Skeletal muscle satellite cell (primary cell): ENCODE measurements around the gene ERN1.

Source experiments
- H3K27me3 ChIP-seq: 2 replicates; pipeline ENCODE4 v1.7.0; 2013; ENCODE audit warnings: low read length; ENCODE audit not compliant: control insufficient read depth, insufficient read depth
- H3K36me3 ChIP-seq: 2 replicates; pipeline ENCODE4 v1.7.0; 2013; ENCODE audit warnings: mild to moderate bottlenecking, control low read depth, low read length; ENCODE audit not compliant: insufficient read depth
- H3K4me1 ChIP-seq: 2 replicates; pipeline ENCODE4 v1.7.0; 2013; ENCODE audit warnings: low read length; ENCODE audit not compliant: control insufficient read depth, insufficient read depth
- H3K4me2 ChIP-seq: 2 replicates; pipeline ENCODE4 v1.7.0; 2013; ENCODE audit warnings: mild to moderate bottlenecking, low read length
- H3K4me3 ChIP-seq: 2 replicates; pipeline ENCODE4 v1.7.0; 2013; ENCODE audit warnings: low read length
- H3K9ac ChIP-seq: 2 replicates; pipeline ENCODE4 v1.7.0; 2013; ENCODE audit warnings: mild to moderate bottlenecking, low read depth, low read length, moderate library complexity
- H3K9me3 ChIP-seq: replicated peaks from 2 replicates; pipeline ENCODE4 v1.7.0; 2013; ENCODE audit warnings: mild to moderate bottlenecking, control low read depth, low read length

The ERN1 gene

DNA sequence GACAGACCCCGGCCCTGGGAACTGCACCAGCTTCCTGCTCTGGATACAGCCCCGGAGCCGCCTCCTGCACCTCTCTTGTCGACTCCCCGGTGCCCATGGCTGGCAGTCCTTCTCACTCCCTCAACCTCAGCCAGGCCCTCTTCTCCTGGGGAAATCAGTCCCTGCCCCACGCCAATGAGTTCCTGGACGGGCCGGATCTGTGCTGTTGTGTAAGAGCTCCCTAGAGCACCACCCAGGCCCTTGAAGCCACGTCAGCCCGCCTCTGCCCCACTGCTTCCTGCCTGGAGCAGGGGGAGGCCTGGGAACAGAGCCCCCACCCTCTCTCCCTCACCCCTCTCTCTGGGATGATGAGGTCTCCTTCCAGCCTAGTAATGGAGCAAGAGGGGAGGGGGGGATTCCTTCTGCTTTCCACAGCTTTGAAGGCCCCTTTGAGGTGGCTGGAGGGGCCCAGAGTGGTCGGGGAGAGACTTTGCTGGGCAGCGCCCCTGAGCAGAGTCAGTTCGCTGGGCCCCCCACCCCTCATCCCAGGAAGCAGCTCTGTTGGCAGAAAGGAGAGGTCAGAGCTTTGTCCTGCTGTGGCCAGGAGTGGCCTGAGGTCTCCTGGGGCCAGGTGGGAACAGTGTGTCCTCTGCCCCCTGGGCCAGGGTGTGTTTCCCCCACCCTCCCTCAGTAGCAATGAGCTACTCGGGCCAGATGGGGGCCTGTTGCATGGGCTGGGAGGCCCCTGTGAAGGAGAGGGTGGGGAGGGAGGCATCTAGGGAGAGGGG, 128.0 kb downstream of the ERN1 start:
- Histone ChIP-seq H3K9me3 (no peaks in the 10 kb centered on the region), H3K36me3 (no peaks in the 10 kb centered on the region), H3K4me1 (peaks cover 10% of the 10 kb centered on the region), H3K27me3 (peaks cover 51% of the 10 kb centered on the region), H3K9ac (no peak overlapping the region), H3K4me2 (no peak overlapping the region), H3K4me3 (no peak overlapping the region)

DNA sequence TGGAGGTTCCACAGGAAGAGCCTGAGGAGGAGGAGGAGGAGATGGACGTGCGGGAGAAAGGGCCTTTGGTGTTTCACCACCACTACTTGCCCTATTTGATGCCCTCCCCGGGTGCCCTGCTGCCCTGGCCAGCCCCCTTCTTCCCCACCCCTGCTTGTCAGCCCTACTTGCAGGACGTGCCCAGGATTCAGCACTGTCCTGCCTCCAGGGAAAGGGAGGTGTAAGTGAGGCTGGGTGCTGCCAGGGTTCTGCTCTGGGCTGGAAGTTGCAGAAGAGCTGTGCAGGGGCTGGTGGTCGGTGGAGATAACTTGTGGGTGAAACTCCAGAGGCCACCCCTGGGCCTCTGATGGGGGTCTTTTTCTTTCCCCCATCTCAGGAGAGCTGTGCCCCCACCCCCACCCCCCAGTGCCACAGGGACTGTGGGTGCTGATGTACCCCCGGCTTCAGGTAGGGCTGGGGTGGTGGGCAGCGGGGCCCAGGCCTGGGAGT, 128.8 kb downstream of the ERN1 start:
- H3K4me2 ChIP-seq, result no peak overlapping the region
- H3K4me3 ChIP-seq, result no peak overlapping the region
- no peaks in the 10 kb centered on the region for H3K36me3 ChIP-seq
- H3K9ac ChIP-seq, result no peak overlapping the region
- peaks cover 59% of the 10 kb centered on the region for H3K27me3 ChIP-seq
- peaks cover 10% of the 10 kb centered on the region for H3K4me1 ChIP-seq
- H3K9me3 ChIP-seq, result no peaks in the 10 kb centered on the region

DNA sequence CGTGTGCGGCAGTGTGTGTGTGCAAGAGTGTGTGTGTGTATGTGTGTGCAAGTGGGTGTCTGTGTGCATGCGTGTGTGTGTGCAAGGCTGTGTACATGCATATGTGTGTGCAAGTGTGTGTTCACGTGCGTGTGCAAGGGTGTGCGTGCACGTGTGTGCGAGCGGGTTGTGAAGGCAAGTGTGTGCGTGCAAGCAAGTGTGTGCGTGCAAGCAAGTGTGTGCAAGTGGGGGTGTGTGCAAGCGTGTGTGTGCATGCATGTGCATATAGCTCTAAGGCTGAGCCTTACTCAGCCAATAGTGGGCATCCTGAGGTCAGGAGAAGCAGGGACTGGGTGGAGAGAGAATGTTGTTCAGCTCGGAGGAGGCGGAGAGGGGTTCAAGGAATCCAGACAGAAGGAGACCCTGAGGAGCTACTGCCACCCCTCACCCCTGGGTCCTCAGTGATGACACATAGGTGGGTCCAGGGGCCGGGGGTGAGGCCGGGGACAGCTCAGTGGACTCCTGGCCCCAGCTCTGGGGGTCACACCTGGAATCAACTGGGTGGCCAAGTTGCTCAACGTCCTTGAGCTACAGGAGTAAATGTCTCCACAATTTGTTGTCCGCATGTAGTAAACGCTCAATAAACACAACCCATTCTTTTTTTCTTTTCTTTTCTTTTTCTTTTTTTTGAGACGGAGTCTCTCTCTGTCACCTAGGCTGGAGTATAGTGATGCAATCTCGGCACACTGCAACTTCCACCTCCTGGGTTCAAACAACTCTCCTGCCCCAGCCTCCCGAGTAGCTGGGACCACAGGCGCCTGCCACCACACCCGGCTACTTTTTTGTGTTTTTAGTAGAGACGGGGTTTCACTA, 130.0 kb downstream of the ERN1 start:
- H3K4me2 ChIP-seq, result no peak overlapping the region
- H3K4me3 ChIP-seq, result no peak overlapping the region
- H3K9ac ChIP-seq, result no peak overlapping the region
- H3K36me3 ChIP-seq, result no peaks in the 10 kb centered on the region
- H3K4me1 ChIP-seq, result peaks cover 6% of the 10 kb centered on the region
- H3K9me3 ChIP-seq, result no peaks in the 10 kb centered on the region
- H3K27me3 ChIP-seq, result peaks cover 67% of the 10 kb centered on the region

DNA sequence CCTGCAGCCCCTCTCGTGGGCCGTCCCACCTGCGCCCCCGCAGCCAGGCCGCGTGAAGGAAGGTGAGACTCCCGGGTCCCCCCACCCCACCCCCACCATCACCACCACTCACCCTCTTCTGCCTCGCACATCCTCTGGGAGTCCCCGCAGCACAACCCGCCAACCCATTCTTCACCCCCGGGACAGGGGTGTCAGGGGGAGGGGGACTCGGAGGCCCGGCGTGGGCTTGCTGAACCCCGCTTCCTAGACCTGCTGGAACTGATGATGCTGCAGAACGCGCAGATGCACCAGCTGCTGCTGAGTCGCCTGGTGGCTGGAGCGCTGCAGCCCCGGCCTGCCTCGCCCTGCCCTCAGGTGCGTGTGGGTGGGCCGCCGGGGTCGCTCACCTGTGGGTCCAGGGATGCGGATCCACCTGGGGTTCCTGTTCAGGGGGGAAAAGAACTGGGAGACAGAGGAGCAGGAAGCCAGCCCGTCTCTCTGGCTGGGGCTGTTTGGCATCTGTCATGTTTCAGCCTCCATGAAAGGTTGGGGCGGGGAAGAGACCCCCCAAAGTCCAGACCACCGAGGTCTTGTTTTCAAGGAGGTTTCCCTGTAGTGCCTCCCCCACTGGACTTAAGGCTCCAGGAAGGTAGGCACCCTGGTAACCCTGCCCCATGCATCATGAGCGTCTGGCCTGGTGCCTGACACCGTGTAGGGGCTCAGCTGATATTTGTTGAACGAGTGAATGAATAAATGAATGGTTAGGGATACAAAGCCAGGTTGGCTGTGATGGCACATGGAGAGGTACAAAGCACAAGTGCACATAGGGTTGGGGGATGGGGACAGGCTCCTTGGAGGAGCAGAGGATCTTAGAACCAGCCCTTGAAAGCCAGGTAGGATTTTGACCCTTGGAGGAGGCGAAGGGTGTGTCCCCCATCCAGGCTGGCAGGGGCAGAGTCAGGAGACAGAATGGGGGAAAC, 130.9 kb downstream of the ERN1 start:
- Histone ChIP-seq H3K9ac (no peak overlapping the region), H3K9me3 (no peaks in the 10 kb centered on the region), H3K4me3 (peak overlapping the region; percentile 88), H3K36me3 (no peaks in the 10 kb centered on the region), H3K4me1 (peaks cover 6% of the 10 kb centered on the region), H3K27me3 (peaks cover 64% of the 10 kb centered on the region), H3K4me2 (peak overlapping the region; percentile 99)

DNA sequence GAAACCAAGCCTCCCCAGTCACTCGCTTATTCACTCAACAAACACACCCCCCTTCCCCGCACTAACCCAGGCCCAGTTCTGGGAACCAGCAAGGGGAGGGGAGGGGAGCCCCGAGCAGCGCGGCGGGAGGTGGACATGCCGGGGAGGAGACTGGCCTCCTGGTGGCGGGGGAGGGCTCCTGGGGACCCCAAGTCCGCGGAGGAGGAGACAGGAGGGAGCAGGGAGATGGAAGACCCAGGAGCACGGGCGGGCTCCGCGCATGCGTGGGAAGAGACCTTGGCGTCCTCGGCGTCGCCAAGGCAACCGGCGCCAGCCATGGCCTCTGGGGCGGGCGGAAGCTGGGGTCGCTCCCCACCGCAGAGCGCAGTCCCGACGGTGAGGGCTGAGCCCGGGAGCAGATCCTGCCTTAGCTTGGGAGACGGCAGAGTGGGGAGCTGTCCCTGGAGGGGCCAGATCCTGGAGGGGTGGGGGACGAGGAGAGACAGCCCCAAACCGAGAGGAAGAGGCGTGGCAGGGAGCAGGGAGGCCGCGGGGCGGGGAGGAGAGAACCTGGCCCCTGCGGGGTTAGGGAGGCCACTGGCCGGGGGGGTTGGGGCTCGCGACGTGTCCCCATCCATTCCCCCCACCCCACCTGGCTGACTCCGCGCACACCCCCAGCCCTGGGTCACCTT, 131.8 kb downstream of the ERN1 start, which contains the start of gene PRR29:
Gene PRR29 (plus strand): TSS at position 302 of the 671 bp plus-strand sequence. CDS start 14 bp downstream, at position 316.
- peaks cover 6% of the 10 kb centered on the region for H3K4me1 ChIP-seq
- H3K4me2 ChIP-seq, result peak within 1 kb of the TSS; percentile 99
- peaks cover 64% of the 10 kb centered on the region for H3K27me3 ChIP-seq
- H3K9ac ChIP-seq, result peak within 1 kb of the TSS; percentile 26
- H3K9me3 ChIP-seq, result no peaks in the 10 kb centered on the region
- H3K4me3 ChIP-seq, result peak within 1 kb of the TSS; percentile 88
- H3K36me3 ChIP-seq, result no peaks in the 10 kb centered on the region

DNA sequence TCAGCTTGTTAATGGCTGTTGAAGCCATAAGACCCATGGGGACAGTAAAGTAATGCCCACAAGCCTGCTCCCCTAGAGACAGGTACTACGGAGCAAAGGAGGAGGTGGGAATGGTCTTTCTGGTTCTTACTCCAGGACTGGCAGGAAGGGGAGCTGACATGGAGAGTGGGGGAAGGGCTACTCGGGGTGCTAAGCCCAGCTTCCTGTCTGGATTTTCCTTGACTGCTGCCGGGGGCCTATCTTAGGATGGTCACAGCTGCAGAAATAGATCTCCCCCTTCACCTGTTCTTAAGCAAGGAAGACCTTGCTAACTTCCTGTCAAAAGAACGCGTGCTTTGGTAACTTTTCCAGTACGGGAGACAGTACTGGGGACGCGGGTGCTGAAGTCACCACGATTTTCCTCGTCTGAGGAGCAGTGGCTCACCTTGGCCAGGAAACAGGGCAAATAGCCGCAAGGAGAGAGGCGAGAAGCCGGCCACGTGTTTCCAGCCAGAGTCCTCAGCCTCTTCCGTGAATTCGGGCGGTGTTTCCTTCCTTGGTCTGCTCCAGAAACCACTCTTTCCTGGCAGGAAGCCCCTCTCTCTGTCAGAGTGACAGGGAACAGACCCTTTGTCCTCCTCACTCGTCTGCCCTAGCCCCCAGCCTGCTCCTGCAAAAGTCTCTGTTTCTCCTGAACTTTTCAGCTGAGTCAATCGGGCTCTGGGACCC, 132.4 kb downstream of the ERN1 start:
- no peak overlapping the region for H3K9ac ChIP-seq
- peaks cover 6% of the 10 kb centered on the region for H3K4me1 ChIP-seq
- peaks cover 62% of the 10 kb centered on the region for H3K27me3 ChIP-seq
- H3K36me3 ChIP-seq, result no peaks in the 10 kb centered on the region
- peak overlapping the region; percentile 99 for H3K4me2 ChIP-seq
- peak overlapping the region; percentile 88 for H3K4me3 ChIP-seq
- H3K9me3 ChIP-seq, result no peaks in the 10 kb centered on the region

DNA sequence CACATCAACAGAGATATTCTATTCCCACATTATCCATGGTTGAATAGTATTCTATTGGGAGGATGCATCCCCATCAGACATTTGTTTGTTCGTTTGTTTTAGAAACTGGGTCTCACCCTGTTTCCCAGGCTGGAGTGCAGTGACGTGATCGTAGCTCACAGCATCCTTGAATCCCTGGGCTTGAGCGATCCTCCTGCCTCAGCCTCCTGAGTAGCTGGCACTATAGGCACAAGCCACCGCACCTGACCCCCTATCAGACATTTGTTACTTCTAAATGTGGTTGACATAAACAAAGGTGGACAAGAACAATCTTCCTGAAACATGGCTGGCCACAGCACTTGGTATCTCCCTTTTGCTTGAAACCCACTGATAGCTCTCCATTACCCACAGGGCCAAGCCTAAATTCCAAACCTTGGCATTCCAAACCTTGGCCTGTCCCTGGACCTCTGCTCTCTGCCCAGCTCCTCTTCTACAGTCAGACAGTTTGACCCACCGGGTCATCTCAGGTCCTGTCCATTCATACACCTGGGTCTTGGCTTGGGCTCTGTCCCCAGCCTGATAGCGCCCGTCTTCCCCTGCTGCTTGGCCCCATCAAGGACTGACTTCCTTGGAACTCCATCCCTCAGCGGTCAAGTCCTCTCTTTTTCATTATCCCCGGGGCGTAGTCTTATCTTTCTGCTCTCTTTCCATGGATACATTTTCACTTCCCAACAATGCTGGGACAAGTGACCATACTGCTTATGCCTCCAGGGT, 133.3 kb downstream of the ERN1 start:
- peaks cover 6% of the 10 kb centered on the region for H3K4me1 ChIP-seq
- H3K9ac ChIP-seq, result no peak overlapping the region
- no peak overlapping the region for H3K4me2 ChIP-seq
- H3K4me3 ChIP-seq, result no peak overlapping the region
- no peaks in the 10 kb centered on the region for H3K9me3 ChIP-seq
- no peaks in the 10 kb centered on the region for H3K36me3 ChIP-seq
- peaks cover 62% of the 10 kb centered on the region for H3K27me3 ChIP-seq

DNA sequence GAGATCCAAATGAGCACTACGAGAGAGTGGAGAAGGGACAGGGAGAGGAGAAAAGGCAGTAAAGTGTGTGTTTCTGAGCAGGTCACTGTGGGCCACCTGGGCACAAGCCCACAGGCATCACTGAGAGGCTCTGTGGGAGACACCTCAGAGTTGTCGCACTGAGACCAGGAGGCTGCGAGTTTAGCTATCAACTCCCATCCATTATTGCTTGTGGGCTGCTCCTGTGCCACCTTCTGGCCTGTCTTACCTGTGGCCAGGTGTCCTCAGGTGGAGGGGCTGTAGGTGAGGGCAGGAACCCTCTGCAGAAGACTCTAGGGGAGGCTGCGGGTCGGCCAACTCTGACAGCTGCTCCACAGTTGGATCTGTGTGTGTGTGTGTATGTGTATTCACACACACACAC, 134.3 kb downstream of the ERN1 start:
- Histone ChIP-seq H3K9me3 (no peaks in the 10 kb centered on the region), H3K4me3 (no peak overlapping the region), H3K27me3 (peaks cover 66% of the 10 kb centered on the region), H3K9ac (no peak overlapping the region), H3K36me3 (no peaks in the 10 kb centered on the region), H3K4me1 (peaks cover 8% of the 10 kb centered on the region), H3K4me2 (no peak overlapping the region)

DNA sequence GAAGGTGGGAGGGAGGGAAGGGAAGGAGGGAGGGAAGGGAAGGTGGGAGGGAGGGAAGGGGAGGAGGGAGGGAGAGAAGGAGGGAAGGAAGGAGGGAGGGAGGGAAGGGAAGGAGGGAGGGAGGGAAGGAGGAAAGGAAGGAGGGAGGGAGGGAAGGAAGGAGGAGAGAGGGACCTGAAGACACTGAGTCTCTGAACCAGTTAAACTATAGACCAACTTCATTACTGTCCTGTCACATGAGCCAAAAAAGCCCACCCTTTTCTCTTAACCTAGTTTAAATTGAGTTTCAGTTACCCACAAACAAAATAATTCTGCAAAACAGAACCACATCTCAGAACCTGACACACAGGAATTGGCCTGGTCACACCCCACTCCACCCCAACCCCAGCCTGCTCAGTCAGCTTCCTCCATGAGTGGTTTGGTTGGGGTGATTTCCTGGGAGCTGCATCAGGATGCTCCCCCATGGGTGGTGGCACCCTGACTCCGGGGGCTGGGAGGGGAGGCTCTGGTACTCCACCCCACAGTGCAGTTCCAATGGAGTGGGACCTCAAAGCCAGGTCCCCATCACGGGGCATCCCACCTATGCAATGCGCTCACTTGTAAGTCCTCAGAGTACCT, 136.5 kb downstream of the ERN1 start:
- peaks cover 17% of the 10 kb centered on the region for H3K4me1 ChIP-seq
- peaks cover 73% of the 10 kb centered on the region for H3K27me3 ChIP-seq
- H3K4me2 ChIP-seq, result no peak overlapping the region
- H3K36me3 ChIP-seq, result no peaks in the 10 kb centered on the region
- no peaks in the 10 kb centered on the region for H3K9me3 ChIP-seq
- H3K9ac ChIP-seq, result no peak overlapping the region
- H3K4me3 ChIP-seq, result no peak overlapping the region
